K562 (cell line): Measurements from ENCODE around the gene TNNT3.

ENCODE experiments used
- CHD1 ChIP-seq: fragments of 200-600 bp; sonication (generic); IDR thresholded peaks from one replicate; pipeline ENCODE4 v1.6.1; 2012; ENCODE audit warnings: mild to moderate bottlenecking, moderate library complexity, low read length, inconsistent platforms
- CTCF ChIP-seq, 3 experiments: IDR thresholded peaks in 2 of 3; conservative IDR thresholded peaks in 1 of 3; 2 replicates each; pipeline ENCODE4 v1.5.1; 2011 to 2012; ENCODE audit warnings: low read length in 3 of 3, mild to moderate bottlenecking in 3 of 3, control low read depth in 2 of 3, improper control_type of control experiment in 1 of 3, inconsistent platforms in 1 of 3, low read depth in 1 of 3, mixed read lengths in 1 of 3, moderate library complexity in 1 of 3; ENCODE audit not compliant: insufficient read depth in 2 of 3
- FOXK2 ChIP-seq, 2 experiments: fragments of 450-650 bp; IDR thresholded peaks in 1 of 2; conservative IDR thresholded peaks in 1 of 2; 2 replicates each; pipeline ENCODE4 v1.6.1; 2016; ENCODE audit warnings: low read depth in 2 of 2, mild to moderate bottlenecking in 1 of 2
- GABPB1 ChIP-seq: sonication (generic); formaldehyde crosslinking; IDR thresholded peaks from 2 replicates; pipeline ENCODE4 v1.8.0; 2022; ENCODE audit warnings: mild to moderate bottlenecking, missing genetic modification reagents
- GMEB1 ChIP-seq: fragments of 250-450 bp; sonication (Bioruptor Pico); IDR thresholded peaks from 2 replicates; pipeline ENCODE4 v1.4.0; 2020; ENCODE audit warnings: mild to moderate bottlenecking
- MAX ChIP-seq: sonication (generic); formaldehyde crosslinking; IDR thresholded peaks from 2 replicates; pipeline ENCODE4 v1.9.0; 2022; ENCODE audit warnings: mild to moderate bottlenecking, missing genetic modification reagents
- MCM7 ChIP-seq, 2 experiments: fragments of 450-650 bp; IDR thresholded peaks; 2 replicates each; pipeline ENCODE4 v1.6.1; 2016 to 2018
- POLR2A ChIP-seq: fragments of 450-650 bp; conservative IDR thresholded peaks from 2 replicates; pipeline ENCODE4 v1.6.1; 2016
- POLR2AphosphoS5 ChIP-seq: IDR thresholded peaks from 2 replicates; pipeline ENCODE4 v1.6.1; 2011; ENCODE audit warnings: mild to moderate bottlenecking, low read depth, low read length, moderate library complexity; ENCODE audit not compliant: control insufficient read depth, insufficient read depth
- SETDB1 ChIP-seq: IDR thresholded peaks from one replicate; pipeline ENCODE4 v1.6.1; 2012; ENCODE audit warnings: low read length, control low read depth, inconsistent platforms

- TF ChIP-seq CTCF (IDR thresholded peaks at IDR 0.05 in 2 of 3, conservative IDR thresholded peaks at IDR 0.05 in 1 of 3; ENCODE audit: insufficient read depth in 2 of 3, low read depth in 1 of 3, low read length in 3 of 3) (no peak), SETDB1 (no peak), MAX (CRISPR knock-in tag) (no peak), FOXK2 (conservative IDR thresholded peaks at IDR 0.05 in 1 of 2, IDR thresholded peaks at IDR 0.05 in 1 of 2; ENCODE audit: low read depth in 2 of 2) (no peak), GABPB1 (no peak), POLR2AphosphoS5 (no peak), POLR2A (no peak), CHD1 (no peak), MCM7 (IDR thresholded peaks at IDR 0.05) (no peak), GMEB1 (no peak)
These were observed 59.4 kb downstream of the TNNT3 start for GRCh38 chr11:1978720-1979473.
